Middle frontal gyrus (tissue), 1 donor: ENCODE results near the gene WIPF2.

Experiments used
- DNase-seq: peaks from one replicate; pipeline ENCODE4 v3.0.0-alpha.2; 2015; ENCODE audit warnings: low spot score; ENCODE audit errors: extremely low spot score

The WIPF2 gene

GRCh38 chr17:40313668-40314583, 94.8 kb downstream of the WIPF2 start:
- no peak for DNase-seq

DNA sequence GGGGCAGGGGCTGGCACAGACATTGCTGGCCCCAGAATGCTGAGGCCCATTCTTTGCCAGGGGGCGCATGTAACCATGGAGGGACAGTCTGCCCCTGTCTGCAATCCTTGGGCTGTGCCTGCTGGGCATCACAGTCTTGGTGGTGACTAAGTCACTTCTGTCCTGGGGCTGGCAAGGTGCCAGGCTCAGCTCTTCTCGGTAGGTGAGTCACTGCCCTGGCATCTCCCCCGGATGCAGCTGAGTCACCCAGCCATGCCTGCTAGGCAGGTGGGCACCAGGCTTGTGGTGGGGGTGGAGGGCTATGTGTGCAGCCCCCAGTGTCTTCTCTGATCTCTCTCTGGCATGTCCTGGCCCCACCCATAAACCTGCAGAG, 95.5 kb downstream of the WIPF2 start:
- DNase-seq: no peak

- no peak for DNase-seq
Observed at GRCh38 chr17:40315206-40315605, 96.1 kb downstream of the WIPF2 start.

- DNase-seq: no peak
Observed at GRCh38 chr17:40315678-40316570, 96.8 kb downstream of the WIPF2 start.

GRCh38 chr17:40316571-40317344, 97.7 kb downstream of the WIPF2 start:
- no peak for DNase-seq

DNA sequence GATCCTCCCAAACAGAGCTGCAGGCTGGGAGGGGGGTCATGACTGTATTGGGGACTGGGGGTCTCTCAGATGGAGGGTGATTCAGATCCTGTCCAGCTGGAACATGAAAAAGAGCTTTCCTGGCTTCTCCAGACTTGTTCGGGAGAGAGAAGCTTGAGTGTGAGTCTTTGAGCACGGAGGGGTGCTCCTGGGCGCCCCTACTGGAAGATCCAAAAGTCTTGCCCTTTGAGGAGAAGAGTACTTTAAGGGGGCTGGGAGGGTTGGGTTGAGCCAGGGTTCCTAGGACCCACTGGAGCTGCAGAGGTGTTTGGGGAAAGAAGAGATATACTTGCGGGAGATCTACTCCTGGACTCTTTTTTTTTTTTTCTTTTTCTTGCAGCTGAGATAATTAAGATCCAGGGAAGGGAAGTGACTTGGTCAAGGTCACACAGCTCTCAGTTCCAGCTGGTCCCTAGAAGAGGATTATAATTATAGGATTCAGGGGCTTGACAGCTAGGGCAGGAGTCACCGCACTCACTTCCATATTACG, 98.3 kb downstream of the WIPF2 start:
- no peak for DNase-seq

- peak; percentile 81 for DNase-seq
Observed at GRCh38 chr17:40317880-40318829, 99.1 kb downstream of the WIPF2 start.

- DNase-seq: no peak
Observed at GRCh38 chr17:40318830-40319391, 99.8 kb downstream of the WIPF2 start.

GRCh38 chr17:40319651-40320540, 100.8 kb downstream of the WIPF2 start:
- no peak for DNase-seq

DNA sequence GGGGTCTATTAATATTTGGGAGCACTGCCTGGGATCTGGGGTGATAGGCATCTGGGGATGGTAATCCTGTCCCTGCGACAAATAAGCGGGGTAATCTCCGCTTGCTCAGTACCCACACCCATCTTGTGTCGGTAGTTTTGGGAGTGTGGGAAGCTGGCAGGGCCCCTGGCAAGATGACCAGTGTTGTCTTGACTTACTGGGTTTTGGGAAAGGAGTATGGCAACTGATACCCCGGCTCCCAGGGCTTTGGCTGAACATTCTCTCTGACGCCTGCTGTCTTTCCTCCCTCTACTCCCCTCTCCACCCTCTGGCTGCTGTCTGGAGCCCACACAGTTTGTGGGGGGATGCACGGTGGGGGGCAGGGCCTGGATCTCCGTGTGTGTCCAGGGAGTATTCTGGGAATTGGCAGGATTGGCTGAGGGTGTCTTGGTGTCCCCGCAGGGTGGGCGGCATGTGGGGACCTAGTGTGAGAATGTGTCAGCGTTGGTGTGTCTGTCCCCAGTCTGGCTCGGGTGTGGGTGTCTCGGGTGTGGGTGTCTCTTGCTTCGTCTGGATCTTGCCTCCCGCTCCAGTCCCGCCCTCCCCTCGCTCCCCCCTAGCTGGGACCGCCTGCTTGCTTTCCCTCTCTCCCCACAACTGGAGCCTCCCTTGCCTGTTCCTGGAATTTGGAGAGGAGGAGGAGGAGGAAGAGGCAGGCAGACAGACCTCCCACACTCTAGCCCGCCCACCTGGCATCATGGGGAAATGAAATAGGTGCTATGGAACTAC, 101.8 kb downstream of the WIPF2 start:
- no peak for DNase-seq

DNA sequence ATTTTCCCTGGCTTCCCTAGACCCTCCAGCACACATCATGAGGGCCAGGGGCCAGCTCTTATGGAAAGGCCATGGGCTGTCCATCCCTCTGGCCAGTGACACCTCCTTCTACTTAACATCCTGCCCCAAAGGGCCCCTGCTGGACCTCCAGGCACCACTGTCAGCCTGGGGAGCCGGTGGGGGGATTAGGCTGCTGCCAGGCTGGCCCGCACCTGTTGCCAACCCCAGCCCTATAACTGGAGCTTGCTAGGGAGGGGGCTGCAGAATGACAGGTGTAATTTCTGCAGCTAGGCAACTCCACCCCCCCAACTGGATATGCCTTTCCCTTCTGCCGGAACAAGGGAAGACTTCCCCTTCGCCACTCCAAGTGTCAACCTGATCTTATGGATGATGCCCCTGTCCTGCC, 102.4 kb downstream of the WIPF2 start:
- no peak for DNase-seq

GRCh38 chr17:40321961-40322357, 102.9 kb downstream of the WIPF2 start:
- no peak for DNase-seq

DNA sequence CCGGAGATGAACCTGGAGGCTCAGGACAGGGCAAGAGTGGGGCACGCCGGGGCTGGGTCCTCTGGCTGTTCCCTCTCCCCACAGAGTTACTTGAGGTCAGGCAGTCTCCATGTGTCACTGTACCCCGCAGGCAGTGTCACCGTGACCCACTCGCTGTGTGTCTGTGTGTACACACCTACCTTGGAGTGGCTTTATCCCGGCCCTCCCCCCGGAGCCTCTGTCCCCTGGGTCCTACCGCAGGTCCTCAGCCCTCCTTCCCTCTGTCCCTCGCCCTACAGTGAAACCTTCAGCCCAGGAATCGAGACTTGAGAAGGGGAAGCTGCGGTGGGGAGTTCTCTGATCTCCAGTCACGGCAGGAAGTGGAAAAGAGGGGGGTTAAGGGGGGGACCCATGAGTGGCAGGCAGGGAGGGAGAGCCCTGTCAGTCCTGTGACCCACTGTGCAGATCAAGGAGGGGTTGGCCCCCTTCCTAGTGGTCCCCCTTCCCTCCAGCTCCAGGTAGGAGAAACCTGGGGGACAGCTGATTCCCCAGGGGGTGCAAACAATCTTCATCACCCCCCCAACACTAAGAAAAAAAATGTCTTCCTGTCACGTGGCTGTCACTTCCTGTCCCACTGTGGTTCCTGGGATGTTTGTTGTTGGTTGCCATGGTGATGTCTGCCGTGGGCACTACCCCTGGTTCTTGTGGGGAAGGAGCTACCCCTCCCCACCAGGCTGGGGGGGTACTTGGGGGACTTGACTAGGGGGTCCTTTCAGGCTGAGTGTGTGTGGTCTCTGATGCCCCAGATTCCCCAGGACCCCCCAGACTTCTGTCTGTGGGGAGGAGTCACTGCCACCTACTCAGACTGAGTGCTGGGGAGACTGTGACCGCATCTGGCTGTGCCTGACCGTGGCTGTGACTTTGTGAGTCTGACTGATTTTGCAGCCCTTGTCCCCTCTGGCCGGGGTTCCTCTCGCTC, 103.5 kb downstream of the WIPF2 start:
- DNase-seq: no peak

DNA sequence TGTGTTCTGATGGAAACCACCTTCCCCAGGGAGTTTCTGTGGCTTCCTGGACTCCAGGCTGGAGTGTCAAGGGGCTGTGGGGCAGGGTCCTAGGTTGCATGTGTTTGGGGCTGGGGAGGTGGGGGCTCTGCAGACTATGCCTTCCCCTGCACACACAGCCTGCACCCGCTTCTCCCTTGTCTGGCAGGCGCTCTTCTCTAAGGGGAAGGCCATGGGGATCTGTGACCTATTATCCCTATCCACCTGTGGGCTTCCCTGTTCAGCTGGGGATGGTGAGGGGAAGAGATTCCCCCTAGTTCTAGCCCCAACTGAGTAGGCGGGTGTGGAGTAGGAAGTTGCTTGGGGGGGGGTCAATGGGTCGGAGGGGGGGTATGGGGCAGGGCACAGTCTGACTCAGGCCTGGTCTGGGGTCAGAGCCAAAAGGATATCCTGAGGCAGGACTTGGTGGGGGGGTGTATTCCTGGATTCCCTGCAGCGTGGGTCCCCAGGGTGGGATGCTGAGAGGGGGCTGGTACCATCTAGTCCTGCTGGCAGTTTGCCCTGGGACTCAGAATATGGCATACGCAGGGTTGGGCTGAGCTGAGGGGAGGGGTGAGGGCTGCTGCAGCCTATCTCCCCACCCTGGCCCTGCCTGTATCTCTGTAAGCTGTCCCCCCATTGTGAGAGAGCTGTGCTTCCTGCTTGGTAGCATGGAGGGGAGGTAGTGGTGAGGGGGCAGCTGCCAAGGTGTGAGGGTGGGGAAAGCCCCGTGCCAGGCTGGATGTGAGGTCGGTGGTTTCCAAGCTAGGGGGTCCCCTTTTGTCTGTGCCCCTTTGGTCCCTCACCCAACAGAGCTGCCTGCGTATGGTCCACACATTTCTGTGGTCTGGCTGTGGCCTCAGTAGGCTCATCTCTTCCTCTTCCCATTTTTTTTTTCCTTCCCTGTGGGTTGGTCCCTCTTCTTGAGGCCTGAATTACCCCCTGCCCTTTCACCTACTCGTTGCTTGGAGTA, 104.6 kb downstream of the WIPF2 start:
- DNase-seq: no peak

GRCh38 chr17:40325156-40326013, 106.3 kb downstream of the WIPF2 start:
- no peak for DNase-seq
